Calu3 (cell line): ENCODE measurements around the gene SERPIND1. TPM values are rescaled to one million over a fixed set of nuclear protein-coding genes. Genes with fewer than 3 reads are reported as not detected.
A peak's percentile ranks its signal among the peaks of the same experiment; 100 is the strongest.

ENCODE experiments used
- BruUV-seq: library from RNA; stranded (reverse); fragments of 400-500 nt; replicated peaks from 2 replicates; lab custom pipeline; 2021; lab: Mats Ljungman, UMichigan
- CTCF ChIA-PET: fragments of 300-600 bp; sonication (Branson Sonifier 250); formaldehyde crosslinking; loops from one replicate; lab custom pipeline; 2022; ENCODE audit warnings: antibody characterized with exemption; lab: Charles Lee
- DNase-seq: peaks from one replicate; pipeline ENCODE4 v3.0.0; 2022
- H3K27ac Mint-ChIP-seq: one replicate; pipeline ENCODE4 v1.8.0; 2022; ENCODE audit warnings: mixed read lengths; ENCODE audit not compliant: unreplicated experiment
- H3K27me3 Mint-ChIP-seq: one replicate; pipeline ENCODE4 v1.8.0; 2022; ENCODE audit warnings: mixed read lengths; ENCODE audit not compliant: unreplicated experiment
- H3K36me3 Mint-ChIP-seq: one replicate; pipeline ENCODE4 v1.8.0; 2022; ENCODE audit warnings: mild to moderate bottlenecking, moderate library complexity, mixed read lengths; ENCODE audit not compliant: insufficient read depth, unreplicated experiment
- H3K4me1 Mint-ChIP-seq: one replicate; pipeline ENCODE4 v1.8.0; 2022; ENCODE audit warnings: mild to moderate bottlenecking, low read depth, mixed read lengths; ENCODE audit not compliant: unreplicated experiment
- H3K4me3 Mint-ChIP-seq: one replicate; pipeline ENCODE4 v1.8.0; 2022; ENCODE audit warnings: mild to moderate bottlenecking, low read depth, moderate library complexity, mixed read lengths; ENCODE audit not compliant: unreplicated experiment
- H3K9me3 Mint-ChIP-seq: one replicate; pipeline ENCODE4 v1.8.0; 2022; ENCODE audit warnings: low read depth, mixed read lengths; ENCODE audit not compliant: unreplicated experiment
- intact Hi-C: fragments of 100-400 bp; cut with micrococcal nuclease; formaldehyde crosslinking; loops from one replicate; pipeline ENCODE4 v1.10.0; 2022; ENCODE audit not compliant: unreplicated experiment
- total RNA-seq: library from RNA; stranded (reverse); gene quantifications from 2 replicates; pipeline ENCODE4 v1.2.3, GENCODE V29; 2022
- TF ChIP-seq, protein P1 (sequence below): fragments of 200-600 bp; IDR thresholded peaks from one replicate; pipeline ENCODE4 v1.8.0; 2022; ENCODE audit warnings: antibody characterized with exemption; ENCODE audit not compliant: unreplicated experiment

The SERPIND1 gene
- total RNA-seq, 1 experiment from 2014 or later, result not detected

DNA sequence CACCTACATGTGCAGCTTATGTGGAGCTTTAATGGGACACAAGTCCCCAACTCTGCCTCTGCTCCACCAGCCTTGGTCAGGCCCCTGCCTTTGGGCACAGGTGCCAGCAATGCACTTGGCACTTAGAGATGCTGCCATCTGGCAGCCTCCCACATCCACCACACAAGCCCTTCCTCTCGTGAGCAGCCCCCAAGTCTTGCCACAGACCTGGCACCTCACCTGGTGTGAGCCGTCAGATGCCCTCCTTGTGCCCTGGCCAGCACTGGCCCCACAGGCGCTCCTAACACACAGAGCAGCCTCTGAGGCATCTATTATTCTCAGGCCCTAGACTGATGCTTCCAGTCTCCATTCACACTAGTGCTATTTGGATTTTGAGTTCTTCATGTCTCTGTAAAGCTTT, 24.5 kb upstream of the SERPIND1 start:
- no peak for DNase-seq
- Mint-ChIP-seq H3K27ac (no peak overlapping the region), H3K4me1 (peaks cover 9% of the 10 kb centered on the region), H3K36me3 (peaks cover 25% of the 10 kb centered on the region), H3K9me3 (no peaks in the 10 kb centered on the region), H3K27me3 (no peaks in the 10 kb centered on the region), H3K4me3 (no peak overlapping the region)
- CTCF ChIA-PET, result no interaction called here
- intact Hi-C loops, result no loop called here
- TF ChIP-seq, protein P1, sequence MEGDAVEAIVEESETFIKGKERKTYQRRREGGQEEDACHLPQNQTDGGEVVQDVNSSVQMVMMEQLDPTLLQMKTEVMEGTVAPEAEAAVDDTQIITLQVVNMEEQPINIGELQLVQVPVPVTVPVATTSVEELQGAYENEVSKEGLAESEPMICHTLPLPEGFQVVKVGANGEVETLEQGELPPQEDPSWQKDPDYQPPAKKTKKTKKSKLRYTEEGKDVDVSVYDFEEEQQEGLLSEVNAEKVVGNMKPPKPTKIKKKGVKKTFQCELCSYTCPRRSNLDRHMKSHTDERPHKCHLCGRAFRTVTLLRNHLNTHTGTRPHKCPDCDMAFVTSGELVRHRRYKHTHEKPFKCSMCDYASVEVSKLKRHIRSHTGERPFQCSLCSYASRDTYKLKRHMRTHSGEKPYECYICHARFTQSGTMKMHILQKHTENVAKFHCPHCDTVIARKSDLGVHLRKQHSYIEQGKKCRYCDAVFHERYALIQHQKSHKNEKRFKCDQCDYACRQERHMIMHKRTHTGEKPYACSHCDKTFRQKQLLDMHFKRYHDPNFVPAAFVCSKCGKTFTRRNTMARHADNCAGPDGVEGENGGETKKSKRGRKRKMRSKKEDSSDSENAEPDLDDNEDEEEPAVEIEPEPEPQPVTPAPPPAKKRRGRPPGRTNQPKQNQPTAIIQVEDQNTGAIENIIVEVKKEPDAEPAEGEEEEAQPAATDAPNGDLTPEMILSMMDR, result no peak
- no TSS peak for BruUV-seq

DNA sequence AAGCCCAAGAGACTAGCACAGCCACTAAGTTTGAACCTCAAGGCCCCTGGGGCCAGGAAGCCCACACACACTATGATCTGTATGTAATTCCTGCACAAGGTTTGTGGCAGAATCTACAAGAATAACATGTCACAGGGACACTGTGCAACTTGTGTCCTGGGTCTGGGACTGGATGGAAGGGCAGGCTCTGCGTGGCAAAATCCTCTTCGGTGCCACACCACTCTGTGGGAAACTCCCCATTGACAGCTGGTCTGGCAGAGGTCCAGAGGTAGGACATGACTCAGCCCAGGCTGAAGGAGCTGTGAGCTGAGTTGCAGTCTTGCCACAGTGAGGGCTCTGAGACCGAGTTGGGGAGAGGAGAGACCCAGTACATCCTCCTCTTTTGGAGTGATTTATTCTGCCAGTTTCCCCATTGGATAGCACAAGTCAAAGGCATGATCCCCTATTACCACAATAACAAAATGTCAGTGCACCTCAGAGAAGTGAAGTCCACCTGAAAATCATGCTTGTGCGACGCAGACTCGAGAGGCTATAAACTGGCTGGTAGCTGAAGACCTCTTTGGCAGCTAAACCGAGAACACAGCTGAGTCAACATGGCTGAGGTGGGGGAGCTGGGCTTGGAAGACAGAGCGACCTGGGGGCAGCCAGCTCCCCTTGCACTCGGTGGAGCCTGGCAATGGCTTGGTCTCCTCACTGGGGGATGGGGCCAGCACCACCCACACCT, 23.3 kb upstream of the SERPIND1 start:
- peaks cover 9% of the 10 kb centered on the region for H3K4me1 Mint-ChIP-seq
- H3K9me3 Mint-ChIP-seq, result no peaks in the 10 kb centered on the region
- peak; percentile 64 for DNase-seq
- CTCF ChIA-PET, result interaction anchor here (0.6 to 1.1 kb wide), 2 partner anchors 9 to 74 kb away, joined by 6 read pairs; no protein-coding TSS in a partner anchor
- no peak overlapping the region for H3K27ac Mint-ChIP-seq
- H3K36me3 Mint-ChIP-seq, result peaks cover 25% of the 10 kb centered on the region
- TF ChIP-seq, protein P1, result no peak
- BruUV-seq, result no TSS peak
- no peak overlapping the region for H3K4me3 Mint-ChIP-seq
- intact Hi-C loops, result no loop called here
- H3K27me3 Mint-ChIP-seq, result no peaks in the 10 kb centered on the region

DNA sequence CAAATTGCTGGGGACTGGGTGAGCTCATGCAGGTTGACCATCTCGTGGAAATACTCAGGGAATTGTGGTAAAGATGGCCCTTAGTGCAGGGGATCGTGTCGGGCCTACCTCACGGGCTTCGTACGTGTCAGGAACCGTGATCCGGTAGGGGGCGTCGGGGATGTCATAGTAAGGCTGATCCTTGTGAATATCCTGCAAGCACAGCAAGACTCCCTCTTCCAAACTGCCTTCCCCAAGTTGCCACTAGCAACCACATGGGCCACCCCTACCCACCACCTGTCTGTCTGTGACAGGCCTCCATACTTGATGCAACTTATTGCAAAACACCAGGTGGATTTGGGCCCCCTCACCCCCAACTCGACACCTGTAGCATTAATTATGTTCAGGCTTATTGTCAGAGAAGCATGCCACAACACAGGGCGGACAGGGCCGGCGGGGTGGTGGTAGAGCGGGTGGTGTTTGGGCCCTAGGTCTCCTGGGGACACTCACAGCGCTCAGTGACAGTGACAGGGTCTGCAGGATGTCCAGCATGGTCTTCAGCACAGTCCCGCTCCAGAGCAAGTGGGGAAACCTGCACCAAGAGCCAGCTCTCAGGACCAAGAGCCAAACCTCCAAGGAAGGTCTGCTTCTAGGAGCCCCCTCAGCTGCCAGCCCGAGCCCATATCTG, 22.6 kb upstream of the SERPIND1 start:
- Mint-ChIP-seq H3K9me3 (no peaks in the 10 kb centered on the region), H3K27ac (no peak overlapping the region), H3K4me3 (no peak overlapping the region), H3K4me1 (peaks cover 9% of the 10 kb centered on the region), H3K36me3 (peaks cover 25% of the 10 kb centered on the region), H3K27me3 (no peaks in the 10 kb centered on the region)
- TF ChIP-seq, protein P1, result no peak
- DNase-seq, result no peak
- intact Hi-C loops, result no loop called here
- BruUV-seq, result no TSS peak
- CTCF ChIA-PET, result interaction anchor here (0.6 to 1.1 kb wide), 2 partner anchors 9 to 74 kb away, joined by 6 read pairs; no protein-coding TSS in a partner anchor

DNA sequence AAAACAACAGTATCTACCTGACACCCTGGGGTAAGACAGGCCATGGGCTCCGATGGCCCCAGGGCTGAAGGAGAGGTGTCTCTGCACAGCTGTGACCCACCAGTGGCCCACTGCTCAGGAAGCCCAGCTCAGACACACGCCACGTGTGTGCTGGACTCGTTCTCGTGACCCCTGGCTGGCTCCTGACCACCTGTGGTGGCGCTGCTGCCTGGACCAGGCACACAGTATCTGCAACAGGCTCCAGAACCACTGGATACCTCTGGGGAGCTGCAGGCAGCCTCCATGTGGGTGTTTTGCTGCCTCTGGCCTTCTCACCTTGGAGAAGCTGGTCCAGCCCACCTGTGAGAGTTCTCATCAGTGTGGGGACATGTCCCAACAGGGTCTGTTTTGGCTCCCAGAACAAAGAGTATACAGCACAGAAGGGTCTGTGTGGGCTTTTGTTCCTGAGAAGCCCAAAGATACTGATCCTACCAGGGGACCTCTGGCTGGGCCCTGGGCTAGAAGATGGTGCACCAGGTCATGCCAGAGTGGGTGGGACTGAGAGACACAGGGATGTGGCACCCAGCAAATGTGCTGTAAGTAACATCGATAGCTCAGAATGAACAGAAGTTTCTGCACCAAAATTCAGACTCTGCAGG, 21.7 kb upstream of the SERPIND1 start:
- CTCF ChIA-PET, result no interaction called here
- no peaks in the 10 kb centered on the region for H3K27me3 Mint-ChIP-seq
- no peak overlapping the region for H3K4me3 Mint-ChIP-seq
- H3K4me1 Mint-ChIP-seq, result peaks cover 9% of the 10 kb centered on the region
- TF ChIP-seq, protein P1, result no peak
- H3K36me3 Mint-ChIP-seq, result peaks cover 22% of the 10 kb centered on the region
- intact Hi-C loops, result no loop called here
- no peaks in the 10 kb centered on the region for H3K9me3 Mint-ChIP-seq
- BruUV-seq, result no TSS peak
- no peak overlapping the region for H3K27ac Mint-ChIP-seq
- DNase-seq, result no peak
